ENCODE data around the gene RTN4R. TPM values are rescaled to one million over a fixed set of nuclear protein-coding genes. Genes with fewer than 3 reads are reported as not detected.

The RTN4R gene
- total and polyA plus RNA-seq, 9 of the 15 experiments (the other 6 are each of a cell fraction or from before 2014, with no cell fraction given) = 0.04 to 2.8 (median 1.4) TPM; not detected in 3

GRCh38 chr22:20267441-20268278 is 458 bp downstream of the RTN4R start (continued):
- no peak for TF ChIP-seq POLR3A (IDR thresholded peaks at IDR 0.05; ENCODE audit: borderline replicate concordance, extremely low read depth, insufficient read depth, insufficient read length)
- peak; percentile 66 for TF ChIP-seq ETS2 (tag; IDR thresholded peaks at IDR 0.05; ENCODE audit: borderline replicate concordance, poor library complexity, severe bottlenecking)
- no peak for TF ChIP-seq HCFC1 (IDR thresholded peaks at IDR 0.05; ENCODE audit: low read depth, low read length)
- peak; percentile 69; the same call in 1 of the 2 replicates for TF ChIP-seq ARID4B (CRISPR knock-in tag; IDR thresholded peaks at IDR 0.05)
- TF ChIP-seq, protein P1, sequence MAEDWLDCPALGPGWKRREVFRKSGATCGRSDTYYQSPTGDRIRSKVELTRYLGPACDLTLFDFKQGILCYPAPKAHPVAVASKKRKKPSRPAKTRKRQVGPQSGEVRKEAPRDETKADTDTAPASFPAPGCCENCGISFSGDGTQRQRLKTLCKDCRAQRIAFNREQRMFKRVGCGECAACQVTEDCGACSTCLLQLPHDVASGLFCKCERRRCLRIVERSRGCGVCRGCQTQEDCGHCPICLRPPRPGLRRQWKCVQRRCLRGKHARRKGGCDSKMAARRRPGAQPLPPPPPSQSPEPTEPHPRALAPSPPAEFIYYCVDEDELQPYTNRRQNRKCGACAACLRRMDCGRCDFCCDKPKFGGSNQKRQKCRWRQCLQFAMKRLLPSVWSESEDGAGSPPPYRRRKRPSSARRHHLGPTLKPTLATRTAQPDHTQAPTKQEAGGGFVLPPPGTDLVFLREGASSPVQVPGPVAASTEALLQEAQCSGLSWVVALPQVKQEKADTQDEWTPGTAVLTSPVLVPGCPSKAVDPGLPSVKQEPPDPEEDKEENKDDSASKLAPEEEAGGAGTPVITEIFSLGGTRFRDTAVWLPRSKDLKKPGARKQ (CRISPR knock-in tag; IDR thresholded peaks at IDR 0.05) = no peak
- 0 out of 2 replicates have a peak, but pooled peaks have one; percentile 71 for TF ChIP-seq HMGXB4 (CRISPR knock-in tag; IDR thresholded peaks at IDR 0.05)
- 0 out of 2 replicates have a peak, but pooled peaks have one; percentile 42 for TF ChIP-seq RBM14 (IDR thresholded peaks at IDR 0.05; ENCODE audit: borderline replicate concordance, insufficient read depth, low read depth, low read length)
- TF ChIP-seq ZBTB1 (CRISPR knock-in tag; IDR thresholded peaks at IDR 0.05; ENCODE audit: borderline replicate concordance, low read depth) = peak; percentile 83
- TF ChIP-seq NCOA1 (IDR thresholded peaks at IDR 0.05; ENCODE audit: low read depth) = no peak
- peak in 1 of 2 experiments; percentile 2; a peak in 1 of 4 replicates for TF ChIP-seq SRF (CRISPR knock-in tag; IDR thresholded peaks at IDR 0.05)
- TF ChIP-seq HMG20B (CRISPR knock-in tag; IDR thresholded peaks at IDR 0.05) = no peak
- TF ChIP-seq, protein P2, sequence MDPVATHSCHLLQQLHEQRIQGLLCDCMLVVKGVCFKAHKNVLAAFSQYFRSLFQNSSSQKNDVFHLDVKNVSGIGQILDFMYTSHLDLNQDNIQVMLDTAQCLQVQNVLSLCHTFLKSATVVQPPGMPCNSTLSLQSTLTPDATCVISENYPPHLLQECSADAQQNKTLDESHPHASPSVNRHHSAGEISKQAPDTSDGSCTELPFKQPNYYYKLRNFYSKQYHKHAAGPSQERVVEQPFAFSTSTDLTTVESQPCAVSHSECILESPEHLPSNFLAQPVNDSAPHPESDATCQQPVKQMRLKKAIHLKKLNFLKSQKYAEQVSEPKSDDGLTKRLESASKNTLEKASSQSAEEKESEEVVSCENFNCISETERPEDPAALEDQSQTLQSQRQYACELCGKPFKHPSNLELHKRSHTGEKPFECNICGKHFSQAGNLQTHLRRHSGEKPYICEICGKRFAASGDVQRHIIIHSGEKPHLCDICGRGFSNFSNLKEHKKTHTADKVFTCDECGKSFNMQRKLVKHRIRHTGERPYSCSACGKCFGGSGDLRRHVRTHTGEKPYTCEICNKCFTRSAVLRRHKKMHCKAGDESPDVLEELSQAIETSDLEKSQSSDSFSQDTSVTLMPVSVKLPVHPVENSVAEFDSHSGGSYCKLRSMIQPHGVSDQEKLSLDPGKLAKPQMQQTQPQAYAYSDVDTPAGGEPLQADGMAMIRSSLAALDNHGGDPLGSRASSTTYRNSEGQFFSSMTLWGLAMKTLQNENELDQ (CRISPR knock-in tag; IDR thresholded peaks at IDR 0.05; ENCODE audit: borderline replicate concordance) = no peak
- TF ChIP-seq BMI1 (IDR thresholded peaks at IDR 0.05; ENCODE audit: low read length) = no peak
- no peak for TF ChIP-seq ZNF217 (CRISPR knock-in tag; IDR thresholded peaks at IDR 0.05)
- TF ChIP-seq POLR3G (IDR thresholded peaks at IDR 0.05; ENCODE audit: extremely low read depth, insufficient read length, insufficient replicate concordance) = no peak

Data from K562 (cell line).